Bronchial epithelial cell (primary cell): Measurements from ENCODE around the gene NME2. TPM values are rescaled to one million over a fixed set of nuclear protein-coding genes. Genes with fewer than 3 reads are reported as not detected.
"Not testable (repeated sequence)": the region's sequence is repeated elsewhere in the genome, so short reads cannot be mapped to it uniquely, and the experiment has no call there.

Experiments used
- DNase-seq: peaks from one replicate; pipeline ENCODE4 v3.0.0-alpha.2; 2010; ENCODE audit warnings: low read depth
- FAIRE-seq: peaks from 2 replicates; lab custom pipeline; 2011; peaks lifted over from hg19 to GRCh38; lab: Jason Lieb, UNC
- H3K27me3 ChIP-seq: 2 replicates; pipeline ENCODE4 v1.5.1; 2011; ENCODE audit warnings: low read length; ENCODE audit not compliant: control insufficient read depth, insufficient read depth
- H3K36me3 ChIP-seq: 2 replicates; pipeline ENCODE4 v1.5.1; 2011; ENCODE audit warnings: low read length; ENCODE audit not compliant: control insufficient read depth, insufficient read depth
- H3K4me3 ChIP-seq: 2 replicates; pipeline ENCODE4 v1.5.1; 2011; ENCODE audit warnings: mild to moderate bottlenecking, low read depth, low read length, control low read depth
- CTCF ChIP-seq: IDR thresholded peaks from 2 replicates; pipeline ENCODE4 v1.5.1; 2011; ENCODE audit warnings: mild to moderate bottlenecking, moderate library complexity, low read length, control low read depth, inconsistent platforms; ENCODE audit not compliant: insufficient read depth, severe bottlenecking
- total RNA-seq: library from RNA; depleted of rRNA; stranded (reverse); fragments of >200 nt; gene quantifications from 2 replicates; pipeline ENCODE4 v1.2.1, GENCODE V29; 2014

Gene NME2
- total RNA-seq, 1 donor from 2014 or later: 1,613 TPM

- TF ChIP-seq CTCF: no peak
- Histone ChIP-seq H3K27me3 (no peaks in the 10 kb centered on the region), H3K36me3 (peaks cover 15% of the 10 kb centered on the region), H3K4me3 (no peak overlapping the region)
- FAIRE-seq: no peak
- no peak for DNase-seq
Observed at GRCh38 chr17:51169340-51169739, 3.1 kb downstream of the NME2 start.

- H3K36me3 ChIP-seq: peaks cover 15% of the 10 kb centered on the region
- DNase-seq (no peak), FAIRE-seq (no peak)
Observed at GRCh38 chr17:51170736-51171135, 4.5 kb downstream of the NME2 start.

DNA sequence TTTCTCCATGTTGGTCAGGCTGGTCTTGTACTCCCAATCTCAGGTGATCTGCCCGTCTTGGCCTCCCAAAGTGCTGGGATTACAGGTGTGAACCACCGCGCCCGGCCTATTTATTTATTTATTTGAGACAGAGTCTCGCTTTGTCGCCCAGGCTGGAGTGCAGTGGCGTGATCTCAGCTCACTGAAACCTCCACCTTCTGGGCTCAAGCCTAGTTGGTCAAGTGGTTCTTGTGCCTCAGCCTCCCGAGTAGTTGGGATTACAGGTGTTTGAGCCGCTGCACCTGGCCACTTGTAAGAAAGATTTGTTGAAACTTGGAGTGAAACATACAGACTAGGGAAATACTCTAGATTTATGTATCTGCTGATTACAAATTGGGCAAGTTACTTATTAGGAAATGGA is 5.8 kb downstream of the NME2 start:
- FAIRE-seq, H3K4me3 ChIP-seq, DNase-seq, H3K27me3 ChIP-seq: not testable (repeated sequence)
- H3K36me3 ChIP-seq: peaks cover 15% of the 10 kb centered on the region

More at GRCh38 chr17:51170736-51171135, 4.5 kb downstream of the NME2 start:
- no peaks in the 10 kb centered on the region for H3K27me3 ChIP-seq
- no peak overlapping the region for H3K4me3 ChIP-seq
- no peak for TF ChIP-seq CTCF

GRCh38 chr17:51180486-51180885 is 14.3 kb downstream of the NME2 start:
- H3K36me3 ChIP-seq: peaks cover 5% of the 10 kb centered on the region
- H3K4me3 ChIP-seq: no peak overlapping the region
- no peak for FAIRE-seq
- no peaks in the 10 kb centered on the region for H3K27me3 ChIP-seq
- no peak for DNase-seq
- TF ChIP-seq CTCF: no peak

DNA sequence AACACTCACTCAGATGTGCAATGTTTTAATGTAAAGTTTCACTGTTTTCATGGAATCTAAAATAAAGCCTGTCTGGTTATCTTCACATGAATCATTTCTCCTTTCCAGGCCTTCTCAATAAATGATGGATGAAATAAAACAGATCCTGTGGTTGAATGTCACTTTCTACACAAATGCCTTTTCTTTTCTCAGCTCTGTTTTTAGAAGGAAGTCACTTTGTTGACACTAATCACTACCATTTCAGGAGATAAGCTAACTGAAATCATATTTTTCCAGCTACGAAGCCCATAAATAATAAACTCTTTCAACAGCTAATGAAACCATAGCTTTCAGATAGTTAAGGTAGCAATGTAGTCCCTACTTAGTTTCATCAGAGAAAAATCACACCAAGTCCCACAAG is 17.9 kb downstream of the NME2 start:
- Histone ChIP-seq H3K27me3 (no peaks in the 10 kb centered on the region), H3K4me3 (no peak overlapping the region), H3K36me3 (peaks cover 10% of the 10 kb centered on the region)
- no peak for DNase-seq
- no peak for TF ChIP-seq CTCF
- no peak for FAIRE-seq

GRCh38 chr17:51185763-51186332 is 19.6 kb downstream of the NME2 start:
- no peak for TF ChIP-seq CTCF
- no peak for FAIRE-seq
- Histone ChIP-seq H3K4me3 (no peak overlapping the region), H3K27me3 (no peaks in the 10 kb centered on the region), H3K36me3 (peaks cover 10% of the 10 kb centered on the region)
- DNase-seq: peak; percentile 12
